Gastroesophageal sphincter (tissue), 4 donors: ENCODE measurements around the gene LAG3. TPM values are rescaled to one million over a fixed set of nuclear protein-coding genes. Genes with fewer than 3 reads are reported as not detected.

Source experiments
- ATAC-seq: fragments of 150-250 bp; one replicate; pipeline ENCODE4 v1.9.1; 2016; ENCODE audit warnings: mild to moderate bottlenecking, moderate library complexity
- H3K27ac ChIP-seq, 4 donors: fragments of 200-600 bp; sonication (generic) in 3 of 4; 1 replicate in 3 of 4; 2 replicates in 1 of 4; pipeline ENCODE4 v1.5.1; 2016 to 2019
- H3K27me3 ChIP-seq: fragments of 200-600 bp; sonication (generic); one replicate; pipeline ENCODE4 v1.5.1; 2019
- H3K36me3 ChIP-seq, 2 donors: fragments of 200-600 bp; sonication (generic); one replicate each; pipeline ENCODE4 v1.5.1; 2019; ENCODE audit warnings: control low read depth in 1 of 2
- H3K4me1 ChIP-seq, 3 donors: fragments of 200-600 bp; sonication (generic); 1 replicate in 2 of 3; 2 replicates in 1 of 3; pipeline ENCODE4 v1.5.1; 2016 to 2019; ENCODE audit warnings: control low read depth in 2 of 3
- H3K4me3 ChIP-seq, 2 donors: fragments of 200-600 bp; sonication (generic); one replicate each; pipeline ENCODE4 v1.5.1; 2019; ENCODE audit warnings: mild to moderate bottlenecking in 1 of 2, moderate library complexity in 1 of 2
- H3K9me3 ChIP-seq, 3 donors: fragments of 200-600 bp; sonication (generic); one replicate each; pipeline ENCODE4 v1.5.1; 2017 to 2019; ENCODE audit warnings: control low read depth in 2 of 3
- EP300 ChIP-seq: sonication (generic); formaldehyde crosslinking; IDR thresholded peaks from one replicate; pipeline ENCODE4 v1.6.1; 2017; ENCODE audit warnings: antibody characterized with exemption, mild to moderate bottlenecking
- POLR2A ChIP-seq, 2 donors: fragments of 450-650 bp; IDR thresholded peaks; one replicate each; pipeline ENCODE4 v1.6.1; 2017; ENCODE audit warnings: antibody characterized with exemption in 2 of 2, mild to moderate bottlenecking in 2 of 2, moderate library complexity in 1 of 2
- POLR2AphosphoS5 ChIP-seq: sonication (generic); formaldehyde crosslinking; IDR thresholded peaks from one replicate; pipeline ENCODE4 v1.6.1; 2017; ENCODE audit warnings: antibody characterized with exemption
- whole genome bisulfite sequencing, 2 donors: methylation state at CpG; one replicate each; pipeline ENCODE4 v1.1.5; 2018; ENCODE audit warnings: low coverage in 1 of 2; 5-methylcytosine and 5-hydroxymethylcytosine counted together
- total RNA-seq, 4 donors: library from RNA; depleted of rRNA; stranded (reverse); fragments of >200 nt; gene quantifications; one replicate each; pipeline ENCODE4 v1.1.0, GENCODE V29; 2016
- TF ChIP-seq, protein P1 (sequence below), 4 experiments: fragments of 200-600 bp in 2 of 4; fragments of 450-650 bp in 2 of 4; sonication (generic) in 1 of 4; IDR thresholded peaks; one replicate each; pipeline ENCODE4 v1.5.1; 2017 to 2019; ENCODE audit warnings: antibody characterized with exemption in 4 of 4, mild to moderate bottlenecking in 2 of 4, moderate library complexity in 2 of 4

LAG3 gene
- total RNA-seq, 4 donors from 2014 or later: 0.30 to 3.0 (median 1.9) TPM

- Histone ChIP-seq H3K27me3 (no peaks in the 10 kb centered on the region), H3K27ac (no peak overlapping the region), H3K4me3 (no peak overlapping the region), H3K9me3 (no peaks in the 10 kb centered on the region), H3K4me1 (peaks cover 0 to 62% (median 30%) of the 10 kb centered on the region in 3 donors), H3K36me3 (peaks cover 0 to 14% of the 10 kb centered on the region in 2 donors)
- TF ChIP-seq POLR2A (IDR thresholded peaks at IDR 0.05) (no peak), EP300 (no peak), POLR2AphosphoS5 (no peak)
- TF ChIP-seq, protein P1, sequence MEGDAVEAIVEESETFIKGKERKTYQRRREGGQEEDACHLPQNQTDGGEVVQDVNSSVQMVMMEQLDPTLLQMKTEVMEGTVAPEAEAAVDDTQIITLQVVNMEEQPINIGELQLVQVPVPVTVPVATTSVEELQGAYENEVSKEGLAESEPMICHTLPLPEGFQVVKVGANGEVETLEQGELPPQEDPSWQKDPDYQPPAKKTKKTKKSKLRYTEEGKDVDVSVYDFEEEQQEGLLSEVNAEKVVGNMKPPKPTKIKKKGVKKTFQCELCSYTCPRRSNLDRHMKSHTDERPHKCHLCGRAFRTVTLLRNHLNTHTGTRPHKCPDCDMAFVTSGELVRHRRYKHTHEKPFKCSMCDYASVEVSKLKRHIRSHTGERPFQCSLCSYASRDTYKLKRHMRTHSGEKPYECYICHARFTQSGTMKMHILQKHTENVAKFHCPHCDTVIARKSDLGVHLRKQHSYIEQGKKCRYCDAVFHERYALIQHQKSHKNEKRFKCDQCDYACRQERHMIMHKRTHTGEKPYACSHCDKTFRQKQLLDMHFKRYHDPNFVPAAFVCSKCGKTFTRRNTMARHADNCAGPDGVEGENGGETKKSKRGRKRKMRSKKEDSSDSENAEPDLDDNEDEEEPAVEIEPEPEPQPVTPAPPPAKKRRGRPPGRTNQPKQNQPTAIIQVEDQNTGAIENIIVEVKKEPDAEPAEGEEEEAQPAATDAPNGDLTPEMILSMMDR (IDR thresholded peaks at IDR 0.05): no peak
- ATAC-seq: no peak
- WGBS, 2 donors: 81 to 83% methylated on average over 8 to 12 of the region's 16 CpGs
Measured at GRCh38 chr12:6775185-6776174, 3.2 kb downstream of the LAG3 start.

- no peak overlapping the region for H3K4me3 ChIP-seq
- peaks cover 0 to 43% (median 13%) of the 10 kb centered on the region in 3 donors for H3K4me1 ChIP-seq
- no peaks in the 10 kb centered on the region for H3K9me3 ChIP-seq
- ATAC-seq: no peak
- H3K27ac ChIP-seq: peak overlapping the region; percentile 67 to 89 (median 86)
- 86 to 93% methylated on average over 4 to 5 of the region's 5 CpGs for WGBS, 2 donors
- H3K36me3 ChIP-seq: peaks cover 0 to 4% of the 10 kb centered on the region in 2 donors
- H3K27me3 ChIP-seq: no peaks in the 10 kb centered on the region
- TF ChIP-seq, protein P1 (IDR thresholded peaks at IDR 0.05): no peak
- no peak for TF ChIP-seq POLR2A (IDR thresholded peaks at IDR 0.05)
Measured at GRCh38 chr12:6777386-6777785, 5.1 kb downstream of the LAG3 start.

- TF ChIP-seq EP300 (no peak), POLR2AphosphoS5 (no peak), POLR2A (IDR thresholded peaks at IDR 0.05) (no peak)
- TF ChIP-seq, protein P1 (IDR thresholded peaks at IDR 0.05): no peak
- 3 to 19% methylated on average over 3 of the region's 14 CpGs for WGBS, 2 donors
- peaks cover 0 to 35% (median 12%) of the 10 kb centered on the region in 3 donors for H3K4me1 ChIP-seq
- H3K27ac ChIP-seq: peak overlapping the region; percentile 67 to 89 (median 86)
- H3K36me3 ChIP-seq: peaks cover 0 to 4% of the 10 kb centered on the region in 2 donors
- ATAC-seq: peak; percentile 64
- H3K27me3 ChIP-seq: no peaks in the 10 kb centered on the region
- H3K9me3 ChIP-seq: no peaks in the 10 kb centered on the region
- H3K4me3 ChIP-seq: peak overlapping the region; percentile 24 to 51
Measured at GRCh38 chr12:6778217-6778573, 5.9 kb downstream of the LAG3 start.

DNA sequence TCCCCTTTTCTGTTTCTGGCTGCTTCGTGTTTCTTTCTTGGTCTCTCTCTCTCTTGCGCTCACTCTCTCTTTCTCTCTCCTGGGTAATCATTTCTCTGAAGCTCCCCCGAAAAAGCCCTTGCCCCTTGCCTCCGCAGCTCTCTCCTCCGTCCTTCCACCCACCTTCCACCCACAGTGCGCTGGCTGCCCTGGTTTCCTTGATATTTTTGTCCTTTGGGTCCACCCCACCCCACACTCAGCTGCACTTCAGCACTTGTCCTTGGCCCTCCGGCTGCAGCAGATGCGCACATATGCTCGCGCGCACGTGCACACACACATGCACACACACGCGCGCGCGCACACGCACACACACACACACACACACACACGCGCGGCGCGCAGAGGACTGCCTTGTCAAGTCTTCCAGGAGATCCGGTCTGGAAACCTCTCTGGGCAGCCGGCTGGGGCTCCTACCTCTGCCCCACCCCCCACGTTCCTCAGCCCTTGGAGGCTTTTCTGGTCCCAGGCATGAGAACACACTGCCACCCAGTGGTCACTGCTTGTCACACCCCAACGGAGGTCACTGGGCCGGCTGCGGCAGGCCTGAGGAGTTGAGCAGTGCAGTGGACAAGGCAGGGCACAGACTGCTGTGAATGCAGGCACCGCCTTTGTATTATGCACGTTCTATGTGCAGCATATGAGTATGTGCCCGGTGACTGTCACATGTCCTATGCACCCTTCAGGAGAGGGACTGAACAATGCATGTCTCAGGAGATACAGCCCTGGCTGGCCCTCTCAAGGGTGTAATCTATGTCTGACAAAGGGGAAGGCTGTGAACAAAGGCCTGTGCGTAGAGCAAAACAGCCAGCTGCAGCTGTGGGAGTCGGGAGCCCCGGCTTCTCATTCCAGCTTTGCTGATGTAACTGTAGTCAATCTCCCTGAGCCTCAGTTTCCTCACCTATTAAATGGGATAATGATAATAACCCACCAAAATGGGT lies 6.5 kb downstream of the LAG3 start:
- no peaks in the 10 kb centered on the region for H3K27me3 ChIP-seq
- WGBS, 2 donors: 5 to 9% methylated on average over 10 to 11 of the region's 35 CpGs
- ATAC-seq: peak; percentile 93
- H3K4me1 ChIP-seq: peaks cover 0 to 28% (median 8%) of the 10 kb centered on the region in 3 donors
- H3K9me3 ChIP-seq: no peaks in the 10 kb centered on the region
- H3K4me3 ChIP-seq: peak overlapping the region; percentile 24 to 51
- H3K27ac ChIP-seq: peak overlapping the region; percentile 67 to 89 (median 86)
- peak; percentile 33 for TF ChIP-seq POLR2AphosphoS5
- peak in 1 of 2 donors; percentile 21 for TF ChIP-seq POLR2A (IDR thresholded peaks at IDR 0.05)
- no peak for TF ChIP-seq EP300
- TF ChIP-seq, protein P1 (IDR thresholded peaks at IDR 0.05): peak in 3 of 4 experiments; percentile 97 to 99 (median 98)
- H3K36me3 ChIP-seq: peaks cover 0 to 4% of the 10 kb centered on the region in 2 donors
